Type B pancreatic cell (in vitro differentiated cells): ENCODE measurements around the gene SPTB. TPM values are rescaled to one million over a fixed set of nuclear protein-coding genes. Genes with fewer than 3 reads are reported as not detected.

Source experiments
- DNase-seq: peaks from one replicate; pipeline ENCODE4 v3.0.0; 2021; ENCODE audit warnings: mixed read lengths; ENCODE audit not compliant: unreplicated experiment; ENCODE audit errors: extremely low spot score
- H3K27ac Mint-ChIP-seq: 2 replicates; pipeline ENCODE4 v1.8.0; 2021; ENCODE audit warnings: mild to moderate bottlenecking, mixed read lengths
- H3K27me3 Mint-ChIP-seq: 2 replicates; pipeline ENCODE4 v1.8.0; 2021; ENCODE audit warnings: mixed read lengths
- H3K36me3 Mint-ChIP-seq: 2 replicates; pipeline ENCODE4 v1.8.0; 2021; ENCODE audit warnings: mixed read lengths
- H3K4me1 Mint-ChIP-seq: one replicate; pipeline ENCODE4 v1.8.0; 2021; ENCODE audit warnings: mixed read lengths; ENCODE audit not compliant: unreplicated experiment
- H3K4me3 Mint-ChIP-seq: 2 replicates; pipeline ENCODE4 v1.8.0; 2021; ENCODE audit warnings: mild to moderate bottlenecking, mixed read lengths
- H3K9me3 Mint-ChIP-seq: 2 replicates; pipeline ENCODE4 v1.8.0; 2021; ENCODE audit warnings: mixed read lengths
- total RNA-seq: library from RNA; stranded (reverse); gene quantifications from 2 replicates; pipeline ENCODE4 v1.2.1, GENCODE V29; 2021; ENCODE audit warnings: low replicate concordance
- TF ChIP-seq, protein P1 (sequence below): fragments of 200-600 bp; sonication (generic); conservative IDR thresholded peaks from 2 replicates; pipeline ENCODE4 v1.5.0; 2021; ENCODE audit warnings: antibody characterized with exemption, mild to moderate bottlenecking

SPTB gene
- total RNA-seq, 1 donor from 2014 or later = 3.8 TPM

DNA sequence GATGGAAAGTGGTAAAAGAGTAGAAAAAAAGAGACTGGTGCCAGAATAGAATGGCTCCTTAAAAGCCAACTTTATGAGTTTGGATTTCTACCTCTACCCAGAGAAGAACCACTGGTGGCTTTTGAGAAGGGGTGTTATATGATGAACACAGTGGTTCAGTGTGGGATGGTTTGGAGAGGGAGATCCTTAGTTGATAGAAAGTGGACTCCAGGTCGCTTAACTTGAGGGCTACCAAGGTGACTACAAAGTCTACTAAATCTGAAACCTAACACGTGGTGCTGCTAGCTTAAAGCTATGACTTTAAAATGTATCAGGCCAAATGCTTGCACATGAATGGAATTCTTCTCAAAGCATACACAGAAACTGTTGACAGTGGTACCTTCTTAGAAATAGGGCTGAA, 8.4 kb downstream of the SPTB start:
- no peaks in the 10 kb centered on the region for H3K4me1 Mint-ChIP-seq
- H3K27ac Mint-ChIP-seq = no peak overlapping the region
- no peak for DNase-seq
- peaks cover 6% of the 10 kb centered on the region for H3K9me3 Mint-ChIP-seq
- no peak overlapping the region for H3K4me3 Mint-ChIP-seq
- no peaks in the 10 kb centered on the region for H3K36me3 Mint-ChIP-seq
- TF ChIP-seq, protein P1, sequence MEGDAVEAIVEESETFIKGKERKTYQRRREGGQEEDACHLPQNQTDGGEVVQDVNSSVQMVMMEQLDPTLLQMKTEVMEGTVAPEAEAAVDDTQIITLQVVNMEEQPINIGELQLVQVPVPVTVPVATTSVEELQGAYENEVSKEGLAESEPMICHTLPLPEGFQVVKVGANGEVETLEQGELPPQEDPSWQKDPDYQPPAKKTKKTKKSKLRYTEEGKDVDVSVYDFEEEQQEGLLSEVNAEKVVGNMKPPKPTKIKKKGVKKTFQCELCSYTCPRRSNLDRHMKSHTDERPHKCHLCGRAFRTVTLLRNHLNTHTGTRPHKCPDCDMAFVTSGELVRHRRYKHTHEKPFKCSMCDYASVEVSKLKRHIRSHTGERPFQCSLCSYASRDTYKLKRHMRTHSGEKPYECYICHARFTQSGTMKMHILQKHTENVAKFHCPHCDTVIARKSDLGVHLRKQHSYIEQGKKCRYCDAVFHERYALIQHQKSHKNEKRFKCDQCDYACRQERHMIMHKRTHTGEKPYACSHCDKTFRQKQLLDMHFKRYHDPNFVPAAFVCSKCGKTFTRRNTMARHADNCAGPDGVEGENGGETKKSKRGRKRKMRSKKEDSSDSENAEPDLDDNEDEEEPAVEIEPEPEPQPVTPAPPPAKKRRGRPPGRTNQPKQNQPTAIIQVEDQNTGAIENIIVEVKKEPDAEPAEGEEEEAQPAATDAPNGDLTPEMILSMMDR = no peak
- peaks cover 54% of the 10 kb centered on the region for H3K27me3 Mint-ChIP-seq

- TF ChIP-seq, protein P1 = no peak
- Mint-ChIP-seq H3K27ac (no peak overlapping the region), H3K27me3 (peaks cover 47% of the 10 kb centered on the region), H3K4me3 (no peak overlapping the region), H3K9me3 (peaks cover 6% of the 10 kb centered on the region), H3K36me3 (no peaks in the 10 kb centered on the region), H3K4me1 (no peaks in the 10 kb centered on the region)
- DNase-seq = no peak
Measured at GRCh38 chr14:64870160-64870559, 9.5 kb downstream of the SPTB start.

GRCh38 chr14:64868841-64869240, 10.9 kb downstream of the SPTB start:
- Mint-ChIP-seq H3K4me3 (no peak overlapping the region), H3K4me1 (no peaks in the 10 kb centered on the region), H3K27me3 (peaks cover 36% of the 10 kb centered on the region), H3K36me3 (no peaks in the 10 kb centered on the region), H3K27ac (no peak overlapping the region), H3K9me3 (peaks cover 6% of the 10 kb centered on the region)
- TF ChIP-seq, protein P1 = no peak
- no peak for DNase-seq

GRCh38 chr14:64868379-64868778, 11.3 kb downstream of the SPTB start:
- Mint-ChIP-seq H3K36me3 (no peaks in the 10 kb centered on the region), H3K4me3 (no peak overlapping the region), H3K27me3 (peaks cover 33% of the 10 kb centered on the region), H3K9me3 (peaks cover 6% of the 10 kb centered on the region), H3K27ac (no peak overlapping the region), H3K4me1 (no peaks in the 10 kb centered on the region)
- DNase-seq = no peak
- TF ChIP-seq, protein P1 = no peak

DNA sequence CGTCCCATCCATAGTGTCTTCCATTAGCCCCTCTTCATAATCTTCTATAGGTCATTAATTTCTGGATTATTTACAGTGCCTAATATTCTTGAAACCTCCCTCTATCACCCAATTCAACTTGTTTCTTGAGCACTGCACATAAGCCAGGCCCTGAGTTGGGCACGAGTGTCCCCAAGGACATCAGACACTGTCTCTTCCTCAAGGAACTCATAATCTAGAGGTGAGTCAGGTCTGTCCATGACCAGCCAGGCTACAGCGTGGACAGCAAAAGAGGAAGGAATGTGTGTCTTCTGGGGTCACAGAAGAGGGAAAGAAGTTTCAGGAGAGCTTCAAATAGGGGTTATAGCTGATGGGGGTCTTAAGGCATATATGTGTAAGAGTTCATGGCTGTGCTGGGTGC, 12.5 kb downstream of the SPTB start:
- peaks cover 23% of the 10 kb centered on the region for H3K27me3 Mint-ChIP-seq
- H3K4me3 Mint-ChIP-seq = no peak overlapping the region
- H3K9me3 Mint-ChIP-seq = no peaks in the 10 kb centered on the region
- TF ChIP-seq, protein P1 = no peak
- H3K4me1 Mint-ChIP-seq = no peaks in the 10 kb centered on the region
- no peak for DNase-seq
- H3K27ac Mint-ChIP-seq = no peak overlapping the region
- no peaks in the 10 kb centered on the region for H3K36me3 Mint-ChIP-seq

GRCh38 chr14:64865992-64866391, 13.7 kb downstream of the SPTB start:
- Mint-ChIP-seq H3K36me3 (no peaks in the 10 kb centered on the region), H3K4me1 (peaks cover 6% of the 10 kb centered on the region), H3K9me3 (no peaks in the 10 kb centered on the region), H3K27ac (no peak overlapping the region), H3K27me3 (peaks cover 20% of the 10 kb centered on the region), H3K4me3 (no peak overlapping the region)
- TF ChIP-seq, protein P1 = no peak
- DNase-seq = no peak
